Aorta (tissue), 5 donors: Measurements from ENCODE around the gene STAG3. TPM values are rescaled to one million over a fixed set of nuclear protein-coding genes. Genes with fewer than 3 reads are reported as not detected.
A peak's percentile ranks its signal among the peaks of the same experiment; 100 is the strongest.
"Not testable (repeated sequence)": the region's sequence is repeated elsewhere in the genome, so short reads cannot be mapped to it uniquely, and the experiment has no call there.

ENCODE experiments used
- ATAC-seq: fragments of 200-7000 bp; cut with Tn5 transposase; one replicate; pipeline ENCODE4 v1.9.1; 2022; ENCODE audit warnings: moderate library complexity; ENCODE audit not compliant: low FRiP score
- DNase-seq, 2 donors: peaks; one replicate each; pipeline ENCODE4 v3.0.0-alpha.2; 2020
- H3K27ac ChIP-seq, 2 donors: one replicate each; pipeline ENCODE4 v1.5.1; 2013; ENCODE audit warnings: low read length in 2 of 2, mild to moderate bottlenecking in 2 of 2, moderate library complexity in 2 of 2, control low read depth in 1 of 2, inconsistent platforms in 1 of 2, low read depth in 1 of 2
- H3K27me3 ChIP-seq, 2 donors: one replicate each; pipeline ENCODE4 v1.6.1; 2013; ENCODE audit warnings: control low read depth in 1 of 2, low read length in 1 of 2, mild to moderate bottlenecking in 1 of 2, moderate library complexity in 1 of 2; ENCODE audit not compliant: insufficient read depth in 2 of 2, control insufficient read depth in 1 of 2
- H3K36me3 ChIP-seq, 2 donors: one replicate each; pipeline ENCODE4 v1.6.1; 2013; ENCODE audit warnings: control low read depth in 1 of 2, low read length in 1 of 2, mild to moderate bottlenecking in 1 of 2; ENCODE audit not compliant: insufficient read depth in 2 of 2, control insufficient read depth in 1 of 2
- H3K4me1 ChIP-seq, 2 donors: one replicate each; pipeline ENCODE4 v1.6.1; 2013; ENCODE audit warnings: low read length in 2 of 2, control low read depth in 1 of 2, mild to moderate bottlenecking in 1 of 2, moderate library complexity in 1 of 2; ENCODE audit not compliant: insufficient read depth in 2 of 2, control insufficient read depth in 1 of 2
- H3K4me3 ChIP-seq, 2 donors: one replicate each; pipeline ENCODE4 v1.5.1; 2013; ENCODE audit warnings: low read length in 2 of 2, control low read depth in 1 of 2, mild to moderate bottlenecking in 1 of 2
- H3K9me3 ChIP-seq: one replicate; pipeline ENCODE4 v1.6.1; 2013; ENCODE audit warnings: mild to moderate bottlenecking, low read length; ENCODE audit not compliant: control insufficient read depth
- WGBS, 2 donors: extraction: QIAGEN DNeasy Blood & Tissue Kit; methylation state at CpG; one replicate each; pipeline ENCODE4 v1.1.7; 2013; 5-methylcytosine and 5-hydroxymethylcytosine counted together
- intact Hi-C, 2 donors: fragments of 100-400 bp; cut with DNase I; formaldehyde crosslinking; loops; one replicate each; pipeline versions ENCODE4 v1.14.2 to v1.15.0; 2022
- polyA plus RNA-seq, 2 donors: library from polyadenylated mRNA; stranded (reverse); fragments of 200-250 nt; gene quantifications; one replicate each; pipeline ENCODE4 v1.2.3, GENCODE V29; 2013
- total RNA-seq, 2 donors: library from RNA; stranded (reverse); fragmentation: NEBNext Ultra II Directional; extraction: Animal tissue kit (Norgen Biotek cat#: 25700); gene quantifications; one replicate each; pipeline ENCODE4 v1.2.1, GENCODE V29; 2021
- donor health status: healthy with polysubstance abuse.
- donor health status: Bipolar disorder and iron deficiency.
- donor health status: DM: no; HTN: no; CAD: no.
- donor health status: DM: no; HTN: no; CAD: no.
- donor health status: DM: yes; HTN: yes; CAD: no.

Gene STAG3
- total and polyA plus RNA-seq, 4 donors, result 0.13 to 1.7 (median 1.2) TPM

DNA sequence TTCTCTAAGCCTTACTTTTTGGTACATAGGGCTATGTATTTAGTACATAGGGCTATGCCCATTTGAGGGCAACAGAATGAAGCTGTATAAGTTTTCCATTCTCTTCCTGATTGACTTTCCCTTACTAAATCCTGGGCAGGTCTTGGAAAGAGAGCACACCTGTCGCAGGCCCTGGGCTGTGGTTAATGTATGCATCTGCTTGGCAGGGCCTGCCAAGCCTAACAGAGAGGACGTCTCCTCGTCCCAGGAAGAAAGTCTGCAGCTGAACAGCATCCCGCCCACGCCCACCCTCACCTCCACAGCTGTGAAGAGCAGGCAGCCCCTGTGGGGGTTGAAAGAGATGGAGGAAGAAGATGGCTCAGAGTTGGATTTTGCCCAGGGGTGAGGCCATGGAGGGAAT is 33.1 kb downstream of the STAG3 start:
- 69 to 75% methylated on average over 5 of the region's 5 CpGs for WGBS, 2 donors
- no peaks in the 10 kb centered on the region for H3K27me3 ChIP-seq
- intact Hi-C loops, result loop anchor here (10.0 kb wide), 2 partner anchors 76 to 216 kb away; no protein-coding TSS in a partner anchor

DNA sequence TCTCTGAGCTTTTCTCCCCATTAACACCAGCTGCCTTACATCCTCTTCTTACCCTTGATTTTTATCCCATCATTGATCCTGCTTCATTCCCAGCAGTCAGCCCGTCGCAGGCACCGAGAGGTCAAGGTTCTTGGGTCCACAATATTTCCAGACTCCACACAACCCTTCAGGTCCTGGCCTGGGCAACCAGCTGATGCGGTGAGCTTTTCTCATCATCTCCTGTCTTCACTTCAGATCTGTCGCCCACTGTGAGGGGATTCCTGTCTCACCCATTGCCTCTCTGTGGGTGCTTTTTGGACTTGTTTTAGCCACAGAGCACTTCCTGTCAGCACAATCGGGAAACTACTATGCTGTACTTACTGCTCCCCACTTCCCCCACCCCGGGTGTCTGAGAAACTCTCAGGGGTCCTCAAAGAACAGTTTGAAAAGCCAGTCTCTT is 33.6 kb downstream of the STAG3 start:
- Histone ChIP-seq H3K4me1 (no peaks in the 10 kb centered on the region), H3K27ac (no peak overlapping the region), H3K27me3 (no peaks in the 10 kb centered on the region), H3K4me3 (no peak overlapping the region), H3K9me3 (no peaks in the 10 kb centered on the region), H3K36me3 (no peaks in the 10 kb centered on the region)
- intact Hi-C loops, result loop anchor here (10.0 kb wide), 2 partner anchors 77 to 217 kb away; no protein-coding TSS in a partner anchor
- DNase-seq (no peak), ATAC-seq (no peak)
- WGBS, 2 donors, result 81 to 85% methylated on average over 7 of the region's 7 CpGs

More for the DNA sequence above, 33.1 kb downstream of the STAG3 start:
- Histone ChIP-seq H3K4me3 (no peak overlapping the region), H3K4me1 (no peaks in the 10 kb centered on the region), H3K27ac (no peak overlapping the region), H3K36me3 (no peaks in the 10 kb centered on the region), H3K9me3 (no peaks in the 10 kb centered on the region)
- DNase-seq (no peak), ATAC-seq (no peak)

GRCh38 chr7:100212631-100213286 is 35.0 kb downstream of the STAG3 start:
- no peak overlapping the region for H3K4me3 ChIP-seq
- H3K27ac ChIP-seq, result no peak overlapping the region
- no peak for DNase-seq
- no peaks in the 10 kb centered on the region for H3K27me3 ChIP-seq
- no peaks in the 10 kb centered on the region for H3K9me3 ChIP-seq
- H3K4me1 ChIP-seq, result no peaks in the 10 kb centered on the region
- ATAC-seq, result no peak
- intact Hi-C loops, result loop anchor here (10.0 kb wide), 2 partner anchors 78 to 218 kb away; no protein-coding TSS in a partner anchor
- no peaks in the 10 kb centered on the region for H3K36me3 ChIP-seq
- WGBS, 2 donors, result 82 to 86% methylated on average over 5 of the region's 5 CpGs

DNA sequence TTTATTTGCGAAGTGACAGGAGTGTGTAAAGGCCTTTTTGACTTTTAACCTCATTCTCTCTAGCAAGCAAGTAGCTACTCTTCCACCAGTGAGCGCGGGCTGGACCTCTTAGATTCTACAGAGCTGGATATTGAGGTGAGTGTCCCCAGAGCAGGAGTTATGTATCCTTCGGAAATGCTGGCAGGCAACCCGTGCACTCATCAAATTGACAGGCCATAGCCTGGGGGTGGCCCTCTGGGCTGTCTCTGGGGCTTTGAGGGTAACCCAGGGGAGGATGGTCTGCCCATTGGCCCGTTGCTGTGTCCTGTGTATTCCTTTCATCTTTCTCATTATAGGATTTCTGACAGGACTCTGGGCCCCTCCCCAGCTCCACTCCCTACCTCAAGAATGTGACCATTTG is 36.0 kb downstream of the STAG3 start:
- Histone ChIP-seq H3K4me3 (no peak overlapping the region), H3K27me3 (no peaks in the 10 kb centered on the region), H3K36me3 (no peaks in the 10 kb centered on the region), H3K9me3 (no peaks in the 10 kb centered on the region), H3K4me1 (no peaks in the 10 kb centered on the region), H3K27ac (no peak overlapping the region)
- WGBS, 2 donors, result 53% methylated on average over 6 of the region's 6 CpGs
- intact Hi-C loops, result loop anchor here (10.0 kb wide), 2 partner anchors 79 to 219 kb away; no protein-coding TSS in a partner anchor
- DNase-seq, result peak in 1 of 2 donors; percentile 52
- no peak for ATAC-seq

DNA sequence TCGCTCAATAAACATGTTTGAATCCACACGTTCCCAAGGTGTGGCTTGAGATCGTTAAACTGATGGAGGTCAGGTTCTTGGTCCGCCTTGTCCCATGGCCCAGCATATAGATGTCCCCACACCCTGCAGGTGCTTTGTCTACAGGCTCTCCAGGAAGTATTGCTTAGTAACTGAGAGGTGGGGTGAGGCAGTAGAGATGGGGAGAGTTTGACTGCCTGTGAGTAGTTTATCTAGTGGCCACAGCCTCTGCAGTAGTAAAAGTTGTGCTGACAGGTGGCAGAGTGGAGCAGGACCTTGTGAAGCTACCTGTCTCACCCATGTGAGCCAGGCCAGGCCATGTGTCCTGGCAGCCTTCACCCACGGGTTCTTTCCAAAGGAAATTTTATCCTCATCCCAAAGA is 36.6 kb downstream of the STAG3 start:
- H3K36me3 ChIP-seq, H3K9me3 ChIP-seq, ATAC-seq, H3K4me3 ChIP-seq, H3K4me1 ChIP-seq, H3K27me3 ChIP-seq, H3K27ac ChIP-seq: not testable (repeated sequence)
- peak in 1 of 2 donors; percentile 13 for DNase-seq
- intact Hi-C loops, result loop anchor here (10.0 kb wide), 2 partner anchors 80 to 220 kb away; no protein-coding TSS in a partner anchor
- WGBS, 2 donors, result 82 to 83% methylated on average over 5 of the region's 5 CpGs

DNA sequence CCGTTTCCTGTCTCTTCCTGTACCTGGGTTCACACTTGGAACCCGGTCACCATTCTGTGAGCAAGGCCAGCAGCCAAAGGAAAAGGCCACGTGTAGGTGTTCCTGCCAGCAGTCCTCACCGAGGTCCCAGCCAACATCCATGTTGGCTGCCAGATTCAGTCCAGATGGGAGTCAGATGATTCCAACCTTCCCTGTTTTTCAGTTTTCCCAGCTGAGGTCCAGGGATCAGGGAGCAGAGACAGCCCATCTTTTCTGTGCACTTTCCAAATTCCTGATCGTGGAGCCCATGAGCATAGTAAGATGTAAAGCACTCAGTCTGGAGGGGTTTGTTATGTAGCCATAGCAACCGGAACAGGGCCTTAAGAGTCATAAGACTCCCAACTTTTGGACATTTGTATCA is 38.2 kb downstream of the STAG3 start:
- no peaks in the 10 kb centered on the region for H3K27me3 ChIP-seq
- H3K4me1 ChIP-seq, result no peaks in the 10 kb centered on the region
- no peaks in the 10 kb centered on the region for H3K9me3 ChIP-seq
- intact Hi-C loops, result loop anchor here (2.0 to 10.0 kb wide), 3 partner anchors 81 to 221 kb away; no protein-coding TSS in a partner anchor
- 17 to 22% methylated on average over 6 of the region's 6 CpGs for WGBS, 2 donors
- H3K36me3 ChIP-seq, result no peaks in the 10 kb centered on the region
- DNase-seq, result peak in 1 of 2 donors; percentile 46
- H3K27ac ChIP-seq, result no peak overlapping the region
- ATAC-seq, result no peak
- no peak overlapping the region for H3K4me3 ChIP-seq

GRCh38 chr7:100217934-100218333 is 40.2 kb downstream of the STAG3 start:
- peak; percentile 91 to 95 for DNase-seq
- H3K9me3 ChIP-seq, H3K36me3 ChIP-seq, ATAC-seq, H3K27me3 ChIP-seq, H3K4me3 ChIP-seq, H3K4me1 ChIP-seq, H3K27ac ChIP-seq: not testable (repeated sequence)
- WGBS, 2 donors, result 0% methylated on average over 2 of the region's 5 CpGs; no CpG with 5 or more reads in 1 of the 2 donors
- intact Hi-C loops, result loop anchor here (2.0 to 10.0 kb wide), 3 partner anchors 83 to 223 kb away; no protein-coding TSS in a partner anchor

GRCh38 chr7:100219271-100219737 is 41.6 kb downstream of the STAG3 start:
- H3K4me1 ChIP-seq, result no peaks in the 10 kb centered on the region
- ATAC-seq, result no peak
- no peaks in the 10 kb centered on the region for H3K27me3 ChIP-seq
- no peak overlapping the region for H3K27ac ChIP-seq
- intact Hi-C loops, result loop anchor here (10.0 kb wide), 2 partner anchors 85 to 225 kb away; no protein-coding TSS in a partner anchor
- no peak overlapping the region for H3K4me3 ChIP-seq
- peak in 1 of 2 donors; percentile 46 for DNase-seq
- WGBS, 2 donors, result 81 to 86% methylated on average over 8 to 10 of the region's 10 CpGs
- no peaks in the 10 kb centered on the region for H3K36me3 ChIP-seq
- H3K9me3 ChIP-seq, result no peaks in the 10 kb centered on the region
